Effector memory CD8-positive, alpha-beta T cell (primary cell): ENCODE data around the gene SAMD4A.

ENCODE experiments used
- ATAC-seq: fragments of 150-1000 bp; cut with Tn5 transposase; replicated peaks from 2 replicates; pipeline ENCODE4 v1.10.0; 2021; ENCODE audit warnings: mild to moderate bottlenecking, moderate library complexity
- DNase-seq, 3 experiments: peaks; one replicate each; pipeline ENCODE4 v3.0.0; 2021
- H3K27ac Mint-ChIP-seq, 2 donors: one replicate each; pipeline ENCODE4 v1.8.0; 2022; ENCODE audit warnings: mild to moderate bottlenecking in 2 of 2, mixed read lengths in 2 of 2, moderate library complexity in 2 of 2
- H3K27me3 Mint-ChIP-seq, 2 donors: one replicate each; pipeline ENCODE4 v1.8.0; 2022; ENCODE audit warnings: mixed read lengths in 2 of 2
- H3K36me3 Mint-ChIP-seq: one replicate; pipeline ENCODE4 v1.8.0; 2022; ENCODE audit warnings: mild to moderate bottlenecking, moderate library complexity, mixed read lengths; ENCODE audit not compliant: insufficient read depth
- H3K4me1 Mint-ChIP-seq, 2 donors: one replicate each; pipeline ENCODE4 v1.8.0; 2022; ENCODE audit warnings: low read depth in 2 of 2, mixed read lengths in 2 of 2
- H3K4me3 Mint-ChIP-seq, 2 donors: one replicate each; pipeline ENCODE4 v1.8.0; 2022; ENCODE audit warnings: mild to moderate bottlenecking in 2 of 2, mixed read lengths in 2 of 2, moderate library complexity in 2 of 2
- H3K9me3 Mint-ChIP-seq, 2 donors: one replicate each; pipeline ENCODE4 v1.8.0; 2022; ENCODE audit warnings: mixed read lengths in 2 of 2

Gene SAMD4A

GRCh38 chr14:54724676-54725325 lies 157.9 kb downstream of the SAMD4A start:
- Mint-ChIP-seq H3K27me3 (peaks cover 65 to 69% of the 10 kb centered on the region in 2 donors), H3K27ac (no peak overlapping the region), H3K9me3 (no peaks in the 10 kb centered on the region), H3K4me1 (peaks cover 0 to 5% of the 10 kb centered on the region in 2 donors), H3K4me3 (no peak overlapping the region), H3K36me3 (no peaks in the 10 kb centered on the region)
- ATAC-seq (no peak), DNase-seq (no peak)

DNA sequence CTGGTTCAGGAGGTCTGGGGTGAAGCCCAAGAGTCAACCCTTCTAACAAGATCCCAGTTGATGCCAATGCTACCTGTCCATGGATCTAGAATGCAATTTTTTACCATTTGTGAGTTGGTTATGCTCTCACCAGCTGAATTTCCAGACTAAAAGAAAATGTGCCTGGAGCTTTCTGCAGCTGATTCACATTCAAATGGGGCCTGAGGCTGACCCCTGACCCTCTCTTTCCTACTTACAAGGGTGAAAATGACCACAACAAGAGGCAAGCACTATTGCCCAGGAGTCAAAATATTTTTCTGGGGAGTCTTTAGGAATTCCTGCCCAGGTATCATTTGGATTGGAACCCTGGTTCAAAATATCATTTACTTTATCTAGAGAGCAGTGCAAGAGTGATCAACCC lies 159.1 kb downstream of the SAMD4A start:
- Mint-ChIP-seq H3K27ac (no peak overlapping the region), H3K36me3 (no peaks in the 10 kb centered on the region), H3K27me3 (peaks cover 60 to 61% of the 10 kb centered on the region in 2 donors)

GRCh38 chr14:54727929-54728328 lies 161.0 kb downstream of the SAMD4A start:
- Mint-ChIP-seq H3K27ac (no peak overlapping the region), H3K27me3 (peaks cover 56 to 65% of the 10 kb centered on the region in 2 donors), H3K4me3 (no peak overlapping the region), H3K4me1 (peaks cover 6 to 7% of the 10 kb centered on the region in 2 donors), H3K9me3 (no peaks in the 10 kb centered on the region), H3K36me3 (no peaks in the 10 kb centered on the region)
- DNase-seq (no peak), ATAC-seq (no peak)

More for the DNA sequence above, 159.1 kb downstream of the SAMD4A start:
- no peak for ATAC-seq
- Mint-ChIP-seq H3K9me3 (no peaks in the 10 kb centered on the region), H3K4me3 (no peak overlapping the region), H3K4me1 (peaks cover 7% of the 10 kb centered on the region in 2 donors)
- no peak for DNase-seq

DNA sequence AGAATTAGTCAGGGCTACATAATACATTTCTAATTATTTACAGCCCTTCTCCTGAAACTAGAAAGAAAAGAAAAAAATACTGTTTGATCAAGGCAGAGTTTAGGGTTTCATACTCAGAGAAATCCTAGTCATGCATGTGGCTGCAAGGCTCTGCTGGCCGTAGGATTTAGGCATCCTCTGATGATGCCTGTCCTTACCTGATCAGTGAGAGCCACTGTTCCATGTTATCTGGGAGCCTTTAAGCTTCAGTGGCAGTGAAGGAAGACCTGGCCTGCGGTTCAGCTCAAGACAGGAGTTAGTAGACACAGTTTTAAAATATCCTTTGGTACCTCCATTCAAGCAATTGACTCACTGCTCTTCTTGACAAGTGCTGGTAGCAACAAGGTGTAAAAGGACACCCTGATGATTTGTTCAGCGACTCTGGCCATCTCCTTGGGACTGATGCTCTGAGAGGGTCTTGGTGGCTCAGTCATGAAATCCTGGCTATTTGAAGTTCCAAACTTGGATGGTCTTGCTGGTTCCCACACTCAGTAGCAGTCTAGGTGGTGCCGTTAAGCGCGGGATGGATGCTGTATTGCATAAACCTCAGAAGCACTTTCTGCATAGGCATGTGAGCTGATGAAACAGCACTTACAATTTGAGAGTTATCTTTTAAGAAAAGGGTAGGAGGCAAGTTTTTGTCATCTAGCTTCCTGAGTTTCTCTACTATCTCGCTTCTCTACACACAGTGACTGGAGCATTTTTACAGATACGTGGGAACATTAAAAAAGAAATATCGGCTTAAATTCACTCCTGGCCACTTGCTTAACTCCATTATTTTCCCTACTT lies 162.0 kb downstream of the SAMD4A start:
- no peak for DNase-seq
- Mint-ChIP-seq H3K4me3 (no peak overlapping the region), H3K9me3 (no peaks in the 10 kb centered on the region), H3K27ac (no peak overlapping the region), H3K27me3 (peaks cover 50 to 61% of the 10 kb centered on the region in 2 donors), H3K4me1 (peaks cover 6 to 9% of the 10 kb centered on the region in 2 donors), H3K36me3 (no peaks in the 10 kb centered on the region)
- no peak for ATAC-seq

DNA sequence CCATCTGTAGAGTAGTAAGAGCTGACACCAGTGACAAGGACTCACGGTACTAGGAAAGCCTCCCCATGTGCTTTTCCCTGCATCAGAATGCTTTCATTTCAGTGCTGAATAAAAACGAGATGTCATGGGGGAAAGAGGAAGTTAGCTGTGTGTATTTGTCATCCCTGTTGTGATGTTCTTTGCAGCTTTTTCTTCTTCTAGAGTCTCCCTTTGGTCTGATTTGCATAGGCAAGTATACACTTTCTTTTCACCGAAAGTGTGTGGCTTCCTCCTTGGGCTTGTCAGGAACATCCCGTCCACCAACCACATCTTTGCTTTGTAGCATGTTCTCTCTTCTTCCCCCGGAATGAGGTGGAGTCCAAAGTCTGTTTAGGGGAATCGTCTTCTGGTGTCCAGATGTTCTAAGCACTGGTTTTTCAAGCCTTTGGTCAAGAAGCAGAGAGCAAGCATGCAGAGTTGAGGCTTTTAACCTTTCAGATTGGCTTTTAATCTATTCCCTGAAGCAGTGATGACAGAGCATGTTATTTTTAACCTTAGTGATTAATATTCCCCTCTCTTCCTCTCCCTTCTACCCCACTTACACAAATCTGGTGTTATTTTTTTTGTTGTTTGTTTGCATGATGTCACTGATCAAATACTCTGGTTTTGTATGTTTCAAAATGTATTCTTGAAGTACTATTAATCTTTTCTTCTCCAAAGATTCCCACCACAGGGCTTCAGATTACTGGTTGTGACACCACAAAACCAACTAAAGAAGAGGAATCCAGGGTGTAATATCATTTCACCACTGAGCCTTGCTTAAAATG lies 163.4 kb downstream of the SAMD4A start:
- ATAC-seq: peak; percentile 58
- Mint-ChIP-seq H3K9me3 (no peaks in the 10 kb centered on the region), H3K36me3 (no peaks in the 10 kb centered on the region), H3K27me3 (peaks cover 35 to 51% of the 10 kb centered on the region in 2 donors), H3K4me3 (peak overlapping the region; percentile 0 to 9), H3K27ac (peak overlapping the region in 1 of 2 donors; percentile 2), H3K4me1 (peaks cover 6 to 9% of the 10 kb centered on the region in 2 donors)
- DNase-seq: no peak

GRCh38 chr14:54734966-54735365 lies 168.0 kb downstream of the SAMD4A start:
- Mint-ChIP-seq H3K27ac (no peak overlapping the region), H3K4me1 (peaks cover 6 to 9% of the 10 kb centered on the region in 2 donors), H3K4me3 (no peak overlapping the region), H3K9me3 (no peaks in the 10 kb centered on the region), H3K36me3 (no peaks in the 10 kb centered on the region), H3K27me3 (peaks cover 33 to 45% of the 10 kb centered on the region in 2 donors)
- DNase-seq (no peak), ATAC-seq (no peak)

- Mint-ChIP-seq H3K4me1 (peaks cover 3 to 5% of the 10 kb centered on the region in 2 donors), H3K27ac (no peak overlapping the region), H3K36me3 (no peaks in the 10 kb centered on the region), H3K4me3 (no peak overlapping the region), H3K9me3 (no peaks in the 10 kb centered on the region), H3K27me3 (peaks cover 34 to 43% of the 10 kb centered on the region in 2 donors)
- DNase-seq (no peak), ATAC-seq (no peak)
Measured at GRCh38 chr14:54735424-54735823, 168.5 kb downstream of the SAMD4A start.

- no peaks in the 10 kb centered on the region for H3K9me3 Mint-ChIP-seq
- no peak overlapping the region for H3K4me3 Mint-ChIP-seq
- peaks cover 0 to 3% of the 10 kb centered on the region in 2 donors for H3K4me1 Mint-ChIP-seq
- DNase-seq: no peak
- no peak overlapping the region for H3K27ac Mint-ChIP-seq
- no peaks in the 10 kb centered on the region for H3K36me3 Mint-ChIP-seq
- ATAC-seq: no peak
- H3K27me3 Mint-ChIP-seq: peaks cover 45 to 47% of the 10 kb centered on the region in 2 donors
Measured at GRCh38 chr14:54737132-54737711, 170.3 kb downstream of the SAMD4A start.

- H3K27me3 Mint-ChIP-seq: peaks cover 46 to 47% of the 10 kb centered on the region in 2 donors
- DNase-seq (no peak), ATAC-seq (no peak)
- no peak overlapping the region for H3K27ac Mint-ChIP-seq
- H3K36me3 Mint-ChIP-seq: no peaks in the 10 kb centered on the region
- peaks cover 0 to 3% of the 10 kb centered on the region in 2 donors for H3K4me1 Mint-ChIP-seq
- H3K4me3 Mint-ChIP-seq: no peak overlapping the region
- H3K9me3 Mint-ChIP-seq: no peaks in the 10 kb centered on the region
Measured at GRCh38 chr14:54738009-54738408, 171.1 kb downstream of the SAMD4A start.

GRCh38 chr14:54739514-54739913 lies 172.6 kb downstream of the SAMD4A start:
- Mint-ChIP-seq H3K27me3 (peaks cover 46 to 52% of the 10 kb centered on the region in 2 donors), H3K9me3 (no peaks in the 10 kb centered on the region), H3K4me3 (no peak overlapping the region), H3K27ac (no peak overlapping the region), H3K36me3 (no peaks in the 10 kb centered on the region), H3K4me1 (no peaks in the 10 kb centered on the region)
- ATAC-seq: no peak
- DNase-seq: no peak

DNA sequence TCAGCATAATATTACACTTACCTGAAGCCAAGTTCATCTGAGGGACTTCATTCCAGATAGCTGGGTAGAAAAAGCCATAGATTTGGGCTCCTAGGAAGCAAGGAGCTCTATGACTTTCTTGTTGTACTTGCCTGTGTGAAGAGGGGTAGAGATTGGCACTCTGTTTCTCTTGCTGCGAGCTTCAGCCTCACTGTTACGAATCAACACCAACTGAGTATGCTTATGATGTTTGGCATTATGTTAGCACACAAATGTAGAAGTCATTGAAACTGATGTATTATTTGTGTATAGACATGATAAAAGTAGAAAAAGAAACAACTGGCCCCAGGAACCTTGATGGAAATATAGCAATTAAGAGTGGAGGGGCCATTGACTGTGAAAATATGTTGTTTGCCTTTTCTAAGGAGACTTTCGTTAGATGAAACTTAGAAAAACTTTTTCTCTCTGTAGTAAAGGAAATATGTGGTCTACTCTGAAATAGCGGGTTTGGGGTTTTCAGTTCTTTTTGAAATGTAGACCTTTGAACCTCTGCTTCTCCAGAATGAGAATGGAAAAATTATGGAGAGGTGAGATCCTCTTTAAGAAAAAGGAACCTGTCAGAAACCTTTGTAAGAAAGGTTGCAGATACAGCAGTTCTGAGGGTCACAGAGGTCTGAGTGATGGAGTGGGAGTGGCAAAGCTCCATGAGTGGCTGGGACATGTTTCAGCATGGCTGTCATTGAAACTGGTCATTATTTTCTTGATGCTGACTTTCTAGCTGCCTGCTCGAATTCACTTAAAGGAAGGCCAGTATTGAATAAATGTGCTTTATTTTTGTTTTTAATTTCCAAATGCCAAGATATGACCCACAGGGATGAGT lies 175.8 kb downstream of the SAMD4A start:
- H3K9me3 Mint-ChIP-seq: no peaks in the 10 kb centered on the region
- H3K4me3 Mint-ChIP-seq: no peak overlapping the region
- H3K4me1 Mint-ChIP-seq: no peaks in the 10 kb centered on the region
- ATAC-seq (no peak), DNase-seq (no peak)
- no peak overlapping the region for H3K27ac Mint-ChIP-seq
- no peaks in the 10 kb centered on the region for H3K36me3 Mint-ChIP-seq
- H3K27me3 Mint-ChIP-seq: peaks cover 28 to 51% of the 10 kb centered on the region in 2 donors

- Mint-ChIP-seq H3K27ac (no peak overlapping the region), H3K4me1 (no peaks in the 10 kb centered on the region), H3K9me3 (no peaks in the 10 kb centered on the region), H3K4me3 (no peak overlapping the region), H3K27me3 (peaks cover 21 to 44% of the 10 kb centered on the region in 2 donors), H3K36me3 (no peaks in the 10 kb centered on the region)
- no peak for ATAC-seq
- DNase-seq: no peak
Measured at GRCh38 chr14:54743382-54743781, 176.5 kb downstream of the SAMD4A start.
